GM18507 (cell line): Measurements from ENCODE around the gene EZR.

Experiments used
- DNase-seq: peaks from one replicate; pipeline ENCODE4 v3.0.0; 2011; ENCODE audit warnings: low read depth; ENCODE audit not compliant: insufficient read length; ENCODE audit errors: extremely low spot score
- FAIRE-seq: peaks from 2 replicates; lab custom pipeline; 2011; peaks lifted over from hg19 to GRCh38; lab: Jason Lieb, UNC

Gene EZR

DNA sequence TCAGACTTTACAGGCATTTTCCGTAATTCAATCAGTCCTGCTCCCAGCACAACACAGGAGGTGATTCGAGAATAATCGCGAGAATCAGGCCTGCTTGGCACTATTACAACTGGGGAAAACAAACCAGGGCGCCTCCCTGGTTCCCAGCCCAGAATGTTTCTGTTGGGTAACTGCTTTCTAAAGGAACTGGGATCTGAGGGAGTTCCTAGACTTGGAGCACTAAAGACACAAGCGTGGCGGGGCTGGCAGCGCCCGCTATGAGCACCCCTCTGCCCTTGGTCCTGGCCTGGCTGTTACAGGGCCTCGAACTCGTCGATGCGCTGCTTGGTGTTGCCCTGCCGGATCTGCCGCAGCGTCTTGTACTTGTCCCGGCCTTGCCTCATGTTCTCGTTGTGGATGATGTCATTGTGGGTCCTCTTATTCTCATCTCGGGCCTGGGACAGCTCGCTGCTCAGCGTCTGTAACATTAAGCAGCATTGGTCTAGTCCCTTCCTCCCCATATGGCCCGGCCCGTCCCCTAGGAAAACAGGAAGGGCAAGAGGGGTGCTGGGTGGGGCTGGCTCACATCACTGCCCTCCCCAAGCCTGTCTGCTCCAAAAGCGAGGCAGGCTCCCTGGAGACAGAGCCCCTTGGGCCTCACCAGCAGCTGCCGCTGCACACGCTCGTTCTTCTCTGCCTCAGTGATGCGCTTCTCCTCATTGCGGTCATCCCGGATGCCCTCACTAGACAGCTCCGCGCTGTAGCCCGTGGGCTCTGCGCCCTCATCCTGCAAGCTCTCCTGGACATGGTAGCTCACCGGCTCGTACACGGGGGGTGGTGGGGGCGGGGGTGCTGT, 52.3 kb downstream of the EZR start:
- FAIRE-seq (no peak), DNase-seq (no peak)

DNA sequence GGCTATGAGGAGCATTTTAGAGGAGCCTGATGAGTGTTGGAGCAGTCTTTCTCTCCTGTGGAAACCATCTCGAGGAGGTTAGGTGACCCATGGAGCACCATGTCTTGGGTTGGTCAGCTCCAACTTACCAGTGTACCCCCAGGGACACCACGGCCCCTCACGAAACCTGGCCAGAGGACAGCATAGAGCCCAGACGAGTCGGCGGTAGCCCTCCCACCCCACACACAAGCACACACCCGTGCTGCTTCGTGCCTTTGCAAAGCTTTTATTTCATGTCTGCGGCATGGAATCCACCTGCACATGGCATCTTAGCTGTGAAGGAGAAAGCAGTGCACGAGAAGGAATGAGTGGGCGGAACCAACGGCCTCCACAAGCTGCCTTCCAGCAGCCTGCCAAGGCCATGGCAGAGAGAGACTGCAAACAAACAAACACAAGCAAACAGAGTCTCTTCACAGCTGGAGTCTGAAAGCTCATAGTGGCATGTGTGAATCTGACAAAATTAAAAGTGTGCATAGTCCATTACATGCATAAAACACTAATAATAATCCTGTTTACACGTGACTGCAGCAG, 53.6 kb downstream of the EZR start:
- FAIRE-seq: no peak
- DNase-seq: no peak

DNA sequence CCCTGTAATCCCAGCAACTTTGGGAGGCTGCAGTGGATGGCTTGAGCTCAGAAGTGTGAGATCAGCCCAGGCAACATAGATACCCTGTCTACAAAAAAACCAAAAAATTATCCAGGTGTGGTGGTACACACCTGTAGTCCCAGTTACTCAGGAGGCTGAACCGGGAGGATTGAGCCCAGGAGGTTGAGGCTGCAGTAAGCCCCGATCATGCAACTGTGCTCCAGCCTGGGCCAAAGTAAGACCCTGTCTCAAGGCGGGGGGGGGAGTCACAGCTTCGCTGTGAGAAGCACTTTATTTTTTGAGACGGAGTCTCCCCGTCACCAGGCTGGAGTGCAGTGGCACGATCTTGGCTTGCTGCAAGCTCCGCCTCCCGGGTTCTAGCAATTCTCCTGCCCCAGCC, 54.2 kb downstream of the EZR start:
- DNase-seq (no peak), FAIRE-seq (no peak)

GRCh38 chr6:158764183-158764849, 54.9 kb downstream of the EZR start:
- no peak for FAIRE-seq
- no peak for DNase-seq

GRCh38 chr6:158763434-158764182, 55.6 kb downstream of the EZR start:
- DNase-seq (no peak), FAIRE-seq (no peak)

GRCh38 chr6:158762787-158763433, 56.3 kb downstream of the EZR start:
- DNase-seq (no peak), FAIRE-seq (no peak)

DNA sequence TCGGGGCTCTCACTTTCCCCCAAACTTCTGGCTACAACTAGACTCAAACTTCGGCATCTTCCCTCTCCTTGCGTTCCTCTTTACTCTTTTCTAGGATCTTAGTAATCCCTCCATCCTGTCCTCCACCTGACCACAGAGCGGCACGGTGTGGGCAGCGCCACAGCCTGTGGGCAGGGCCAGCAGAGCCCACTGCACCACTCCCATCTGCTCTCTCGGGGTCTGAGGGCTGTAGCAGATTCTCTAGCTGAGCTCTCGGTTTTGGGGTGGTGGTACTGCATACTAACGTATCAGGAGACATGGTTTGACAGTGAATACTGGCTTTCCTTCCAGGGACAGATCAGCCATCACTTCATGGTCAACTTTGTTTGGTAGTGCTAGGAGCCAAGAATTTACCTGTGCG, 57.4 kb downstream of the EZR start:
- DNase-seq (no peak), FAIRE-seq (no peak)

- FAIRE-seq (no peak), DNase-seq (no peak)
Observed at GRCh38 chr6:158760618-158761250, 58.4 kb downstream of the EZR start.

DNA sequence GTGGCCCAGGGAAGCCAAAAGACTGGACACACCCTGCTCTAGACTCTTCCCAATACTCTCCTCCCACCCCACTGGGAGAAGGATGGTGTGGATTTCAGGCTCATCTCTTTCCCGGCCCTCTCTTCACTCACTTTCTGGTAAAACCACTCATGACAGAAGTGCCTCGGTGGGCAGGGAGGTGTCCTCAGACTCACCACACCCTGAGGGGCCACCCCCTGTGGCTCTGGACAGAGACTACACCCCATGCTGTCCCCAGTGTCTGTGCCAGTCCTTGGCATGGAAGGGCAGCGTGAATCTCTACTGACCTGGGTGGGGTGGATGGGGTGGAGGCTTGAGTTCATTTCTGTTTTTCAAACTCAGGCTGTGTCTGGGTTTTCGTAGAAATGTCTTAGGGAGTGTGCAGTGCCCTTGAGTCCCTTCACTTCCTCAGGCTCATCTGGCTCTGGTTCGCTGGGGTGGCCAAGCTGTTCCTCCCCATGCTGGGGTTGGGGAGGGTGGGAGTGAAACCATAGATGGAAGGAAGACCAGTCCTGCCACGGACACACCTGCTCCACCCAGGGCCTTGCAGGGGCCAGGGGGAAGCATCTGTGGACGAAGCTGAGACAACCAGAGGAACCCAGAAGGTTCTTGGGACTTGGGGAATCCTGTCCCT, 59.1 kb downstream of the EZR start:
- no peak for DNase-seq
- no peak for FAIRE-seq

DNA sequence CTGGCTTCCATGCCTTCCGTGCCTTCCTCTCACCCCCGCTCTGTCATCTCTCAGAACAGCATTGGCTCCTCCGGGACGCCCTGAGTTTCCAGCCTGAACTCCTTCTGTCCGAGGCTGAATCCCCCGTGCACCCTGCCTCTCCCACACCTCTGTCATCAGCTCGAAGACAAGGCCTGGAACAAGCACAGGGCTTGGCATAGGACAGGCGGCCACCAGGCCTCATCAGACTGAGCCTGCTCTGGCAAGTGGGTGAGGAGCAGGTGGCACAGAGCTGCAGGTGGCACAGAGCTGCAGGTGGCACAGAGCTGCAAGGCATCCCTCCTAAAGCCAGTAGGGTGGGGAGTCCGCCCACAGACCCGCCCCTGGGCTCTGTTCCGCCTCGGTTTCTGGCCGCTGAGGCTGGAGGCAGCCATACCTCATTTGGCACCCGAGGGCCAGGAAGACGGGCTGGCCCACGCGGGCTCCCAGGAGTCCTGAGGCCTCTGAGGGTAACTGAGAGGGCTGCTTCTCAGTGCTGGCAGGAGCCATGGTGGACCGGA, 60.2 kb downstream of the EZR start:
- no peak for DNase-seq

DNA sequence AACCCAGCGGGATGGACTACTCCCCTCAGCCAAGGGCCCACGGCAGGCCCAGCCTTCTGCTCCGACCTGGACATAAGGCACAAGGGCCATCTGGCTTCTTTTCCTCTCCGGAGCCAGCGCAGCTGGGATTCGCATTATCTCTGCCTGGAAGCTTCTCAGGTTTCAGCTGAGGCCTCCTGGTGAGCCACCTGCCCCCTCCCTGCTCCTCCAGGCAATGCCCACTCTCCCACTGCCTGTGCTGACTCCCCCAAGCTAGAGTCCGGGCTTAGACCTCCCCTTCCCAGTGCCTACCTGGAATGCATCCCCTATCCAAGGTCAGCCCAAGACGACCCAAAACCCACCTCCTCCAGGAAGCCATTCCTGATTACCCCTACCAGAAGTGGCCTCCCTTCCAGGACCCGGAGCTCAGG, 60.7 kb downstream of the EZR start:
- FAIRE-seq: no peak
- no peak for DNase-seq

More for the DNA sequence above, 60.2 kb downstream of the EZR start:
- no peak for FAIRE-seq

DNA sequence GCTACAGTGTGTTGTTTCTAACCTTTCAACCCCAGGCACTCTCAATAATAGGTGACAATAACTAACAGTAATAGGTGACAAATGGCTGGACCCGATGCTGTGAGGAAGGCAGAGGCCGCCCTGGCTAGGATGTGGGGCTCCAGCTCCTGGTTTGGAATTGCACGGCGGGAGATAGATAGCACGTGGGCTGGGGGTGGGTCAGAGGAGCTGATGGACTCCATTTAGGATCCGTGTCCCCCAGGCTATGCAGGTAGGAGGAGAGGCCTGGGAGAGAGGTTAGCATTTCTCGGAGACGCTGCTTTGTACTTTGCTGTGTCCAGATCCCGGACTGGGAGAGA, 61.4 kb downstream of the EZR start:
- no peak for FAIRE-seq

DNA sequence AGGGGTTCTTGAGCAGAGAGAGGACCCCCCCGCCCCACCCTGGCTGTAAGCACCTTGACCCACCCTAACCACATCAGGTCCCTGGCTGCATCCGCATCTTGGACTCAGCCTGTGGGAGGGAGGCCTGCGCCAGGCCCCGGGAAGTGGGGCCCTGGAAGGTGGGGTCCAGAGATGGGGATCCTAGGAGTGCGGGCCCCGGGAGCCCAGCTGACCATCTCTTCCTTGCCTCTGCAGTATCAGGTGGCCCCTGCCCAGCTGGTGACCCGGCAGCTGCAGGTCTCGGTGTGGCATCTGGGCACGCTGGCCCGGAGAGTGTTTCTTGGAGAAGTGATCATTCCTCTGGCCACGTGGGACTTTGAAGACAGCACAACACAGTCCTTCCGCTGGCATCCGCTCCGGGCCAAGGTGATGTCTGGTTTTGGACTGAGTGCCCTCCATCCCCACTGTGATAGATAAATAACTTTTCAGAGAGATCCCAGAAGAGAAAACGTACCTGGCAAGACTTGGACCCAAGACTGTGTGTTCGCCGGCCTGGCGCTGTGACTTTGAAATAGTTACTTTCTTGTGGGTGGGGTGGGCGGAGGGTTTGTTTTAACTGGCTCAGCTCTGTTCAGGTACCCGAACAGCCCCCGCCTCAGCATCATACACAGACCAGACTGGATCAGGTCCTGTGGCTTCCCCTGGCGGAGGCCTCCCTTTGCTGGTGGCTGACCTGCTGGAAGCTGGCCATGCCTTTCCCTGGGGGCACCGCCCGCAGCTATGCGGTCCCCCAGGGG, 62.0 kb downstream of the EZR start:
- no peak for DNase-seq
- FAIRE-seq: no peak

More for the DNA sequence above, 61.4 kb downstream of the EZR start:
- DNase-seq: no peak

DNA sequence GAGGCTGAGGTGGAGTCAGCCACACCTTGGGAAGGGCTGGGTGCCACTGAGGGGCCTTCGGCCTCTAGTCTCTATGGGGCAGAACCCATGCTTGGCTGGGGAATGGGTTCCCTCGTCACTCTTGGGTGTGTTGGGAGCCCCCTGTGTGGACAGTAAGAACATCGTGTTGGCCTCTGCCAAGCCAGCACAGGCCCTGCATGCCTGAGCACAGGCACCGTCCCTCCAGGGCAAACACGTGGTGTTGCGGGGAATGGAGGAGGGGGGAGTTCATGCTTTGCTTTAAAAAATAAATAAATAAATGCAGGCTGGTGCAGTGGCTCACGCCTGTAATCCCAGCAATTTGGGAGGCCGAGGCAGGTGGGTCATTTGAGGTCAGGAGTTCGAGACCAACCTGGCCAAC, 63.0 kb downstream of the EZR start:
- DNase-seq (no peak), FAIRE-seq (no peak)

DNA sequence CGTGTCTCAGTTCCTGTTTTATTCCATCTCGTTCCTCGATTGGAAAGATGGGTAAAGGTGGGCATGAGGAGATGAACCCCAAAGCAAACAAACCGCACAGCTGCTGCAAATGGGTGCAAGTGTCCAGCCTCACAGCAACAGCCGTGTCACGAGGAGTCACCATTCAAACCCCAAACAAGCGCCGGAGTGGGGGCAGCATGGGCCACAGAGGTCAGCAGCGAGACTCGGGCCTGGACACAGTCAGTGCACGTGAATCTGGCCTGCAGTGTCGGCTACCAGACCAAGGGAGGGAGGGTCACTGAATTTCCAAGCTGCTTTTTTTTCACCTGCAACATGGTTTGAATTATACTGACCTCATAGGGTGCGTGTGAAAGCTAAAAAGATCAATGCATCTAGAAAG, 63.5 kb downstream of the EZR start:
- DNase-seq: no peak
- FAIRE-seq: no peak

DNA sequence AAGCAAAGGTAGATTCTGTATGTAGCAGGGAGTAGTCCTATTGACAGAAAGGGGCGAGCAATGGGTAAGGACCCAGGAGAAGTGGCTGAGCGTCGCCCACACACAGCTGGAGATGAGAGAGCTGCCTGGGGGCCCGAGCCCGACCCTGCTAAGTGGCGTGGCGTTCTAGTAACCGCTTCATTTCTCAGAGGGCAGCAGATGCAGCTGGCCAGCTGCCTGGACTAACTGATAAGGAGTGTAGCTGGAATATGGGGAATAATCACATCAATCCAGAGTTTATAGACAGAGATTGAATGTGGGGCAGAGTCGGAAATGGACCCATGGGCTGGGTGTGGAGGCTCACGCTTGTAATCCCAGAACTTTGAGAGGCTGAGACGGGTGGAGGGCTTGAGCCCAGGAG, 64.4 kb downstream of the EZR start:
- FAIRE-seq (no peak), DNase-seq (no peak)

DNA sequence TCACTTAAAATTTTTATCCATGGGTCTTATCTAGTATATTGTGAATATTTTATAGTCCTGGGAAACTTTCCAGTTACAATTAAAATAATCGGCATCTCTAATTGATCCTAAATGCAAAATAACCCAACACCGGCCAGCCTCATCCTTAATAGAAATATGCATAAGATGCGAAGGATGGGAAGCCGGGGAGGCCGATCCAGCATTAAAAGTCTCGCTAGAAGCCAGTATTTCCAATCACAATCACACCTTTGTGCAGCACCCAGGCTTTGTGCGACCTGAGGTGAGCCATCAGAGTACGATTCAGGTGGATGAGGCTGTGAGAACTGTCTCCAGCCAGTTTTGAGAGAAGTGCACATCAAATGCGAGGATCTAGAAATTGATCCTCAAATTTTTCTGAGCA, 65.4 kb downstream of the EZR start:
- FAIRE-seq (no peak), DNase-seq (no peak)

GRCh38 chr6:158752613-158753012, 66.6 kb downstream of the EZR start:
- FAIRE-seq: no peak
- no peak for DNase-seq
